ENCODE data around the gene BYSL.

BYSL gene

GRCh38 chr6:41958022-41958856, 36.9 kb downstream of the BYSL start:
- DNase-seq (ENCODE audit: extremely low read depth, low read depth) = no peak
- no peak for TF ChIP-seq CTCF (IDR thresholded peaks at IDR 0.05; ENCODE audit: low read depth, low read length)

- no peak for TF ChIP-seq CTCF (IDR thresholded peaks at IDR 0.05; ENCODE audit: low read depth, low read length)
- DNase-seq (ENCODE audit: extremely low read depth, low read depth) = no peak
Measured at GRCh38 chr6:41960028-41960427, 38.7 kb downstream of the BYSL start.

GRCh38 chr6:41963371-41963770, 42.1 kb downstream of the BYSL start:
- no peak for DNase-seq (ENCODE audit: extremely low read depth, low read depth)
- TF ChIP-seq CTCF (IDR thresholded peaks at IDR 0.05; ENCODE audit: low read depth, low read length) = no peak

- DNase-seq (ENCODE audit: extremely low read depth, low read depth) = no peak
- no peak for TF ChIP-seq CTCF (IDR thresholded peaks at IDR 0.05; ENCODE audit: low read depth, low read length)
Measured at GRCh38 chr6:41964201-41964887, 43.0 kb downstream of the BYSL start.

- DNase-seq (ENCODE audit: extremely low read depth, low read depth) = no peak
Measured at GRCh38 chr6:41965429-41966213, 44.3 kb downstream of the BYSL start.

GRCh38 chr6:41966214-41966920, 45.1 kb downstream of the BYSL start:
- no peak for DNase-seq (ENCODE audit: extremely low read depth, low read depth)

More at GRCh38 chr6:41965429-41966213, 44.3 kb downstream of the BYSL start:
- no peak for TF ChIP-seq CTCF (IDR thresholded peaks at IDR 0.05; ENCODE audit: low read depth, low read length)

More at GRCh38 chr6:41966214-41966920, 45.1 kb downstream of the BYSL start:
- no peak for TF ChIP-seq CTCF (IDR thresholded peaks at IDR 0.05; ENCODE audit: low read depth, low read length)
